Urinary bladder (tissue), 4 donors: ENCODE results near the gene GADD45B. TPM values are rescaled to one million over a fixed set of nuclear protein-coding genes. Genes with fewer than 3 reads are reported as not detected.

Experiments used
- DNase-seq: peaks from one replicate; pipeline ENCODE4 v3.0.0-alpha.2; 2015; ENCODE audit errors: extremely low spot score
- H3K27ac ChIP-seq: one replicate; pipeline ENCODE4 v1.5.1; 2013; ENCODE audit warnings: low read depth, mild to moderate bottlenecking, moderate library complexity
- H3K36me3 ChIP-seq: one replicate; pipeline ENCODE4 v1.6.1; 2013; ENCODE audit warnings: mild to moderate bottlenecking, moderate library complexity; ENCODE audit not compliant: insufficient read depth
- H3K4me1 ChIP-seq: one replicate; pipeline ENCODE4 v1.6.1; 2013; ENCODE audit warnings: mild to moderate bottlenecking, moderate library complexity; ENCODE audit not compliant: insufficient read depth
- H3K4me3 ChIP-seq: one replicate; pipeline ENCODE4 v1.5.1; 2013; ENCODE audit warnings: low read depth, low read length
- WGBS: extraction: QIAGEN DNeasy Blood & Tissue Kit; methylation state at CpG from one replicate; pipeline ENCODE4 v1.1.7; 2013; 5-methylcytosine and 5-hydroxymethylcytosine counted together
- polyA plus RNA-seq: library from polyadenylated mRNA; stranded (reverse); fragments of 200-250 nt; gene quantifications from one replicate; pipeline ENCODE4 v1.2.3, GENCODE V29; 2013
- total RNA-seq: library from RNA; depleted of rRNA; stranded (reverse); fragments of >200 nt; gene quantifications from one replicate; pipeline ENCODE4 v1.2.3, GENCODE V29; 2014
- donor health status: healthy with polysubstance abuse.
- donor health status: healthy.

Gene GADD45B
- total and polyA plus RNA-seq, 2 donors: 23.2 to 163 TPM

- Histone ChIP-seq H3K27ac (no peak overlapping the region), H3K4me3 (no peak overlapping the region), H3K36me3 (peaks cover 3% of the 10 kb centered on the region), H3K4me1 (peaks cover 1% of the 10 kb centered on the region)
- WGBS: 97% methylated on average over 39 of the region's 39 CpGs
- DNase-seq: no peak
Measured at GRCh38 chr19:2436384-2436783, 39.5 kb upstream of the GADD45B start.

GRCh38 chr19:2436926-2437325 is 39.0 kb upstream of the GADD45B start:
- no peak for DNase-seq
- Histone ChIP-seq H3K4me1 (peaks cover 1% of the 10 kb centered on the region), H3K27ac (no peak overlapping the region), H3K4me3 (no peak overlapping the region), H3K36me3 (peaks cover 3% of the 10 kb centered on the region)
- WGBS: 95% methylated on average over 15 of the region's 15 CpGs

GRCh38 chr19:2438178-2438577 is 37.7 kb upstream of the GADD45B start:
- no peak for DNase-seq
- H3K4me1 ChIP-seq: peaks cover 1% of the 10 kb centered on the region
- 95% methylated on average over 20 of the region's 20 CpGs for WGBS
- H3K4me3 ChIP-seq: no peak overlapping the region
- no peak overlapping the region for H3K27ac ChIP-seq
- peaks cover 6% of the 10 kb centered on the region for H3K36me3 ChIP-seq

- H3K4me3 ChIP-seq: no peak overlapping the region
- no peak overlapping the region for H3K27ac ChIP-seq
- peaks cover 1% of the 10 kb centered on the region for H3K4me1 ChIP-seq
- H3K36me3 ChIP-seq: peaks cover 2% of the 10 kb centered on the region
- 96% methylated on average over 1 of the region's 1 CpG for WGBS
- DNase-seq: no peak
Measured at GRCh38 chr19:2440515-2440914, 35.4 kb upstream of the GADD45B start.

GRCh38 chr19:2441096-2441752 is 34.7 kb upstream of the GADD45B start:
- peaks cover 2% of the 10 kb centered on the region for H3K36me3 ChIP-seq

GRCh38 chr19:2443116-2443784 is 32.7 kb upstream of the GADD45B start:
- Histone ChIP-seq H3K4me1 (no peaks in the 10 kb centered on the region), H3K4me3 (no peak overlapping the region), H3K36me3 (peaks cover 2% of the 10 kb centered on the region), H3K27ac (no peak overlapping the region)
- WGBS: 91% methylated on average over 22 of the region's 22 CpGs
- DNase-seq: no peak

More at GRCh38 chr19:2441096-2441752, 34.7 kb upstream of the GADD45B start:
- H3K27ac ChIP-seq: no peak overlapping the region
- H3K4me1 ChIP-seq: peaks cover 1% of the 10 kb centered on the region
- WGBS: 95% methylated on average over 26 of the region's 26 CpGs
- DNase-seq: no peak
- no peak overlapping the region for H3K4me3 ChIP-seq

GRCh38 chr19:2443785-2444182 is 32.1 kb upstream of the GADD45B start:
- no peak for DNase-seq
- 91% methylated on average over 17 of the region's 17 CpGs for WGBS
- Histone ChIP-seq H3K4me1 (no peaks in the 10 kb centered on the region), H3K27ac (no peak overlapping the region), H3K4me3 (no peak overlapping the region), H3K36me3 (peaks cover 2% of the 10 kb centered on the region)

- WGBS: 95% methylated on average over 34 of the region's 34 CpGs
- peaks cover 2% of the 10 kb centered on the region for H3K36me3 ChIP-seq
- DNase-seq: no peak
- H3K4me3 ChIP-seq: no peak overlapping the region
- no peak overlapping the region for H3K27ac ChIP-seq
- H3K4me1 ChIP-seq: no peaks in the 10 kb centered on the region
Measured at GRCh38 chr19:2444251-2445002, 31.5 kb upstream of the GADD45B start.

GRCh38 chr19:2446381-2446780 is 29.5 kb upstream of the GADD45B start:
- H3K4me1 ChIP-seq: no peaks in the 10 kb centered on the region
- H3K27ac ChIP-seq: no peak overlapping the region
- peaks cover 2% of the 10 kb centered on the region for H3K36me3 ChIP-seq
- 74% methylated on average over 19 of the region's 19 CpGs for WGBS
- no peak for DNase-seq
- no peak overlapping the region for H3K4me3 ChIP-seq

GRCh38 chr19:2449019-2449418 is 26.9 kb upstream of the GADD45B start:
- Histone ChIP-seq H3K27ac (no peak overlapping the region), H3K4me1 (no peaks in the 10 kb centered on the region), H3K4me3 (no peak overlapping the region), H3K36me3 (no peaks in the 10 kb centered on the region)
- WGBS: 96% methylated on average over 11 of the region's 11 CpGs
- no peak for DNase-seq

GRCh38 chr19:2451138-2451537 is 24.8 kb upstream of the GADD45B start:
- WGBS: 91% methylated on average over 7 of the region's 7 CpGs
- no peak for DNase-seq
- no peaks in the 10 kb centered on the region for H3K36me3 ChIP-seq
- H3K4me1 ChIP-seq: peaks cover 3% of the 10 kb centered on the region
- no peak overlapping the region for H3K4me3 ChIP-seq
- no peak overlapping the region for H3K27ac ChIP-seq

- H3K36me3 ChIP-seq: no peaks in the 10 kb centered on the region
- WGBS: 96% methylated on average over 18 of the region's 18 CpGs
- H3K4me3 ChIP-seq: no peak overlapping the region
- peaks cover 3% of the 10 kb centered on the region for H3K4me1 ChIP-seq
- no peak for DNase-seq
- no peak overlapping the region for H3K27ac ChIP-seq
Measured at GRCh38 chr19:2451741-2452140, 24.2 kb upstream of the GADD45B start.

- no peak overlapping the region for H3K27ac ChIP-seq
- no peaks in the 10 kb centered on the region for H3K36me3 ChIP-seq
- peaks cover 3% of the 10 kb centered on the region for H3K4me1 ChIP-seq
- no peak for DNase-seq
- 89% methylated on average over 19 of the region's 19 CpGs for WGBS
- no peak overlapping the region for H3K4me3 ChIP-seq
Measured at GRCh38 chr19:2453431-2454025, 22.4 kb upstream of the GADD45B start.
